ENCODE results near the gene TXLNG.

TXLNG gene

DNA sequence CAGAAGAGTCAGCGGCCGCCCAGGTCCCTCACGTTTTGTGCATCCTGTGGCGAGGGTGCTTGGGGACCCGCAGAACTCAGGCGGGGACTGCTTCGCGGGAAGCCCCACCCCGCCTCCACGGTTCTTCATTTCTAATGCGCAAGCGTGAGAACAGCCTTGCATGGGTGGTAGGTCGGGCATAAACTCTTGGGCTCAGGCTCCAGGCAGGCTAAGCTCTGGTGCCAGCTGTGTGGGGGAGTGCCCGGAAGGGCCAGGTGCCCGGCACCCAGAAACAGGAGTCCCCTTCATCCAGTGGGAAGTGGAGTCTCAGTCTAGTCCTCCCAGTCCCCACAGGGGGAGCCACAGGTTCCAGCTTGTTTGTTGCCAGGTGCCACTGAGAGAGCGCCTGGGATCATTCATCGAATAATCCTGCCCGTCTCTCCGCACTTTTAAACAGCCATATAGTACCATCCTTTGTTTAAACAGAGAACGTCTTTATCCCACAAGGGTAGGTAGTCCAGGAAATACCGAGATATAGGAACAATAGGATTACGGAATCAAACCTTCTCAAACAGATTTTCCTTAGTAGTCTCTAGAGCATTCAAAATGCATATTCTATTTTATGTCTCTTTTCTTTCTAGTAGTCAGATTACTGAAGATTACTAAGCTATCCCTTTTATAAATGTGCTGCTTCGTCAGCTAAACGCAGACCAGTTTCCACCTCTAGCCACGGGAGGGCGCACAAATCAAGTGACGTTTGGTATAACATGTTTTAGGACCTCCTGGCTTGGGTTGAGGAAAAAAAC lies 96.6 kb downstream of the TXLNG start:
- peak; percentile 72 for DNase-seq

DNA sequence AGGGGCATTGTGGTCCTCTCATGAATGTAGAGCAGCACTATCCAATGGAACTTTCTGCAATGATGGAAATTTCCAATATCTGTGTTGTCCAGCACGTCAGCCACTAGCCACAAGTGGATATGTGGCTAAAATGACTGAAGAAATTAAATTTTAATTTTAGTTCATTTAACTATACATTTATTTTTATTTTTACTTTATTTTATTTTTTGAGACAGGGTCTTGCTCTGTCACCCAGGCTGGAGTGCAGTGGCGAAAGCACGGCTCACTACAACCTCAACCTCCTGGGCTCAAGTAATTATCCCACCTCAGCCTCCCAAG lies 97.2 kb downstream of the TXLNG start:
- no peak for DNase-seq

DNA sequence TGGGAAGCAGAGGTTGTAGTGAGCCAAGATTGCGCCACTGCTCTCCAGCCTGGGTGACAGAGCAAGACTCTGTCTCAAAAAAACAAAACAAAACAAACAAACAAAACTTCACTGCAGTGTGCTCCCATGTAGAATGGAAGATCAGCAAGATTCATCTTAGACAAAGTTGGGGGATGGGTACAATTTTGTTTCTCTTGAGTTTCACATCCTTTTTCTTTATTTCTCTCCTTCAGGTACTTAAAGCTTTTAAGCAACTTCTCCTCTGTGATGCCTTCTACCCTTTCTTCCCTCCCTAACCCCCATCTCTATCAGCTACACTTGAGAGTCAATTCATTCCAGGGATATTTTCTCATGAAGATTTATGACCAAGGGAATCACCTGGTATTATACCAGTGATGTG lies 99.4 kb downstream of the TXLNG start:
- no peak for DNase-seq

DNA sequence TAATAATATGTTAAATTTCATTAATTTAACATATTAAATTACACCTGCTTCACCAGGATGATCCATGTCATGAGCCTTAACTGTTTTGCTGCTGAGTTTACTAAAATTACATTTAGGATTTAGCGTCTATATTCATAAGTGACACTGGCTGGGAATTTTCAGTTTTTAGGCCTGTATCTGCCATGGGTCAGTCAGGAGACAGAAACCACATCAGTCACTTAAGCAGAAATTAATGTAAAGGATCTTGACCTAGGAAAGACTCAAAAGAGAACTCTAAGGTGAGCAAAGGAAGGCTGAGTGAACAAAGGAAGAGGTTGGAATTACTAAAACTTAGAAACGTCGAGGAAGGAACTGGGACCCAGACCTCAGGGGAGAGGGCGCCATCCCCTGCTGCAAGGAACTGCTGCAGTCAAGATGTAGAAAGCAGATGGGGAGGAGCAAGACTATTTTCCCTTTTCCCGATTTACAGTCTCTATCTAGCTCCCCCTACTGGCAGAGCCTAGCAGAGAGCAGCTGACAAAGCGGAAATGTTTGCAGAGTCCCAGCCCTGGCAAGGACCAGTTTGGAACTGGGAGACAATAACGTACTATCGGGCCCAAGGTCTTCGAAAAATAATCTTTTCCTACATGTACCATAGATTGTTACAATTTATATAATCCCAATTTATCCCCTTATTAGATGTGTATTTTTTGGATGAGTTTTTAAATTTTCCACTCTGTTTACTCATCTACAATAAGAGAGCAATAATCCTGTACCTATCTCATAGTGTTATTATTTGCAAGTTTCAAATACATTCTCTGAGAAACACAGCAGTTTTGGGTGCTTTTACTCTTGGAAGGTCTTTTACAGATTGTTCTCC lies 106.5 kb downstream of the TXLNG start:
- peak; percentile 71 for DNase-seq
